Type B pancreatic cell (in vitro differentiated cells): ENCODE measurements around the gene LNX1. TPM values are rescaled to one million over a fixed set of nuclear protein-coding genes. Genes with fewer than 3 reads are reported as not detected.

Experiments used
- DNase-seq: peaks from one replicate; pipeline ENCODE4 v3.0.0; 2021; ENCODE audit warnings: mixed read lengths; ENCODE audit not compliant: unreplicated experiment; ENCODE audit errors: extremely low spot score
- H3K27ac Mint-ChIP-seq: 2 replicates; pipeline ENCODE4 v1.8.0; 2021; ENCODE audit warnings: mild to moderate bottlenecking, mixed read lengths
- H3K27me3 Mint-ChIP-seq: 2 replicates; pipeline ENCODE4 v1.8.0; 2021; ENCODE audit warnings: mixed read lengths
- H3K36me3 Mint-ChIP-seq: 2 replicates; pipeline ENCODE4 v1.8.0; 2021; ENCODE audit warnings: mixed read lengths
- H3K4me1 Mint-ChIP-seq: one replicate; pipeline ENCODE4 v1.8.0; 2021; ENCODE audit warnings: mixed read lengths; ENCODE audit not compliant: unreplicated experiment
- H3K4me3 Mint-ChIP-seq: 2 replicates; pipeline ENCODE4 v1.8.0; 2021; ENCODE audit warnings: mild to moderate bottlenecking, mixed read lengths
- H3K9me3 Mint-ChIP-seq: 2 replicates; pipeline ENCODE4 v1.8.0; 2021; ENCODE audit warnings: mixed read lengths
- total RNA-seq: library from RNA; stranded (reverse); gene quantifications from 2 replicates; pipeline ENCODE4 v1.2.1, GENCODE V29; 2021; ENCODE audit warnings: low replicate concordance
- TF ChIP-seq, protein P1 (sequence below): fragments of 200-600 bp; sonication (generic); conservative IDR thresholded peaks from 2 replicates; pipeline ENCODE4 v1.5.0; 2021; ENCODE audit warnings: antibody characterized with exemption, mild to moderate bottlenecking

The LNX1 gene
- total RNA-seq, 1 donor from 2014 or later: 5.3 TPM

DNA sequence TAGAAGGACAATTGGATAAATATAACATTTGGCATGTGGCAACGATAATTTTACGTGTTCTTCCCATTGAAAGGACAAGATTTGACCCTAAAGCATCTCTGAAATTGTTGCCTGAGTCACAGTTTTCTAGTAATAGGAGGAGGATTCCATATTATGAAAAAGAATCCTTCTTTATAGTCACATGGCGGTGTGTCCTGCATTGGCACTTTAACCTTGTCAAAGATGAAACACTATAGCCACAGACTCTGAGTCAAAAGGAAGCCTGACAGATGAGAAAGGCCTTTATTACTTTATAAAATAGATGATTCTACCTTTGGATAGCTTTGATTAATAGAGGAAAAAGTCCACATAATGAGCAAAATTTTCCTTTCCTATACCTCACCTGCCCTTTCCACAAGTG, 11.5 kb downstream of the LNX1 start:
- Mint-ChIP-seq H3K27me3 (peaks cover 7% of the 10 kb centered on the region), H3K4me1 (peaks cover 32% of the 10 kb centered on the region), H3K9me3 (no peaks in the 10 kb centered on the region), H3K4me3 (no peak overlapping the region), H3K27ac (no peak overlapping the region), H3K36me3 (no peaks in the 10 kb centered on the region)
- no peak for DNase-seq
- TF ChIP-seq, protein P1, sequence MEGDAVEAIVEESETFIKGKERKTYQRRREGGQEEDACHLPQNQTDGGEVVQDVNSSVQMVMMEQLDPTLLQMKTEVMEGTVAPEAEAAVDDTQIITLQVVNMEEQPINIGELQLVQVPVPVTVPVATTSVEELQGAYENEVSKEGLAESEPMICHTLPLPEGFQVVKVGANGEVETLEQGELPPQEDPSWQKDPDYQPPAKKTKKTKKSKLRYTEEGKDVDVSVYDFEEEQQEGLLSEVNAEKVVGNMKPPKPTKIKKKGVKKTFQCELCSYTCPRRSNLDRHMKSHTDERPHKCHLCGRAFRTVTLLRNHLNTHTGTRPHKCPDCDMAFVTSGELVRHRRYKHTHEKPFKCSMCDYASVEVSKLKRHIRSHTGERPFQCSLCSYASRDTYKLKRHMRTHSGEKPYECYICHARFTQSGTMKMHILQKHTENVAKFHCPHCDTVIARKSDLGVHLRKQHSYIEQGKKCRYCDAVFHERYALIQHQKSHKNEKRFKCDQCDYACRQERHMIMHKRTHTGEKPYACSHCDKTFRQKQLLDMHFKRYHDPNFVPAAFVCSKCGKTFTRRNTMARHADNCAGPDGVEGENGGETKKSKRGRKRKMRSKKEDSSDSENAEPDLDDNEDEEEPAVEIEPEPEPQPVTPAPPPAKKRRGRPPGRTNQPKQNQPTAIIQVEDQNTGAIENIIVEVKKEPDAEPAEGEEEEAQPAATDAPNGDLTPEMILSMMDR: no peak

DNA sequence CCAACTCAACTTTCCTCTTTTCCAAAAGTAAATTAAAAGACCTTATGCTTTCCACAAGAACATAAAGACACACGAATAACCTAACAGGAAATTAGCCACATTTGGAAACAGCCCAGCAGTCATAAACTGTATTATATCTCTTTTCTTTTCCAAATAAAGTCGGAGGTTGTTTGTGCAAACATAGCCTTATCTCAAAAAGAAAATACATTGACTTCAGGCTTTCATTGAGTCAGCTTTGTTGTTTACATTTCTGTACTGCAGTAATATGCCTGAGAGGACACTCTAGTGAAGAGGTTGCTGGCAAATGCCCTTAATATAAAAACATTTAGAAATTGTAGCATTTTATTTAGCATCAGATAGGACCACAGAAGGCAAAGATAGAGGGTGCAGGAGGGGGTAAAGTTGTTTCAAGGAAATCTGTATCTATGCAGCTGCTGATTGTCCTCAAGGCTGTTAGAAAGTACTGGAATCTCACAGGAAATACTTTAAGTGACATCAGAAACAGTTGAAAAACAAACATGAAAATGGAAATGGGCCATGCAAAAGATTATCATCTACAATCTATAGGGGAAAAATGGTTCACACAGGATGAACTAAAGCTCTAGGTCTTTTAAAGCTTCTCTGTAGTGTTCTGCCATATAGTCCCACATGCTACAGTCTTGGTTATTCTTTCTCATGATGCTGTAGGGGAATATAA, 14.5 kb downstream of the LNX1 start:
- H3K4me1 Mint-ChIP-seq: peaks cover 26% of the 10 kb centered on the region
- DNase-seq: no peak
- H3K36me3 Mint-ChIP-seq: no peaks in the 10 kb centered on the region
- H3K27me3 Mint-ChIP-seq: peaks cover 1% of the 10 kb centered on the region
- TF ChIP-seq, protein P1: no peak
- peak overlapping the region; percentile 3 for H3K27ac Mint-ChIP-seq
- H3K9me3 Mint-ChIP-seq: no peaks in the 10 kb centered on the region
- no peak overlapping the region for H3K4me3 Mint-ChIP-seq

DNA sequence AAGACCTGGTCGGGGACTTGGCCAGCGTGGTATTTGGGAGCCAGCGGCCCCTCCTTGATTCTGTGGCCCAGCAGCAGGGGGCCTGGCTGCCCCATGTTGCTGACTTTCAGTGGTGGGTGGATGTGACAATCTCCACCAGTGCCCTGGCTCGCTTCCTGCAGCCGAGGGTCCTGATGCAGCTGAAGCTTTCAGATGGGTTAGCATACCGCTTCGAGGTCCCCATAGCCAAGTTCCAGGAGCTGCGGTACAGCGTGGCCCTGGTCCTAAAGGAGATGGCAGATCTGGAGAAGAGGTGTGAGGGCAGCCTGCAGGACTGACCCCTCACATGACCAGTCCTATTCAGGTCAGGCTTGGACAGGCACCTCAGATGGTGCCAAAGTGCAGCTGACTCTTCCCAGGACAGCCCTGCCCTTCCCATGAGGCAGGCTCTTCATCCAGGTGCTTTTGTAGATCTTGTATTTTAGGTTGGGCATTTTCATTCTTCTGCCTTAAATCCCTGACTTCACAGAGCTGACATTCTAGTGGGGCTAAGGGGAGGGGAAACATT, 15.1 kb downstream of the LNX1 start:
- no peak overlapping the region for H3K27ac Mint-ChIP-seq

DNA sequence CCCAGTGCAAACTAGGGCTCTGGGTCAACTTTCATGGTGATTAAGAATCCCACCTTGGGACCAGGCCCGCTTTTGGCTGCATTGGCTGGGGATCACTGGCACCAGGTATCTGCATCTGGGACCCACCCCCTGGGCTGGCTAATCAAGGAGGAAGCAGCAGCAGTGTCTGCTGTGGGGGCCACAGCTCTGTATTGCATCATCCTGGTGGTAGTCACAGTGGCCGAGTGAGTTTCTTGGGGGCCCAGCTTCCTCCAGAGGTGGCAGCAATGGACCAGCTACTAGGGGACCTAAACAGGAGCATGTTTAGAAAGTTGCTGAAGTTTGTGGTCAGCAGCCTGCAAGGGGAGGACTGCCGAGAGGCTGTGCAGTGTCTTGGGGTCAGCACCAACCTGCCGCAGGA, 15.7 kb downstream of the LNX1 start:
- no peak overlapping the region for H3K27ac Mint-ChIP-seq

More for the DNA sequence above, 15.1 kb downstream of the LNX1 start:
- Mint-ChIP-seq H3K36me3 (peaks cover 3% of the 10 kb centered on the region), H3K27me3 (no peaks in the 10 kb centered on the region), H3K4me1 (peaks cover 26% of the 10 kb centered on the region), H3K9me3 (no peaks in the 10 kb centered on the region), H3K4me3 (no peak overlapping the region)
- no peak for DNase-seq
- TF ChIP-seq, protein P1: no peak

DNA sequence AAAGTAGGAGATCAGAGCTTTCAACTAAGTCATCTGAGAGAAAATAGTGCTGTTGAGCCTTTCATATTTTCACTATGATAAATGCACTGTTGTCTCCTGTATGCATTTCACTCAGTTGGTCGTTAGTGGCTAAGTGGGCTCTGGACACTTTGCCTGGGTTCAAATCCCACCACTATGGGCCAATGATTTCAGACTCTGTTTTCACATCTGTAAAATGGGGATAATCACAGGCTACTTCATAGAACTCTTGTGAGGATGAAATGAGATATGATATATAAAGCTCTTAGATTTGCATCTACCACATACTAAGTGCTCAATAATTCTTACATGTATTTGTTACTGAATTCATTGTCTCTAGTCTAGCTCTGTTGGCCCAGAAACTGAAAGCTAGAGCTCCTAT, 16.8 kb downstream of the LNX1 start:
- Mint-ChIP-seq H3K27me3 (no peaks in the 10 kb centered on the region), H3K4me3 (no peak overlapping the region), H3K4me1 (peaks cover 15% of the 10 kb centered on the region), H3K36me3 (peaks cover 3% of the 10 kb centered on the region), H3K27ac (no peak overlapping the region), H3K9me3 (no peaks in the 10 kb centered on the region)
- TF ChIP-seq, protein P1: no peak
- no peak for DNase-seq

More for the DNA sequence above, 15.7 kb downstream of the LNX1 start:
- Mint-ChIP-seq H3K27me3 (no peaks in the 10 kb centered on the region), H3K9me3 (no peaks in the 10 kb centered on the region), H3K4me3 (no peak overlapping the region), H3K36me3 (peaks cover 3% of the 10 kb centered on the region), H3K4me1 (peaks cover 23% of the 10 kb centered on the region)
- TF ChIP-seq, protein P1: no peak
- no peak for DNase-seq
